NCI-H345 treated with DMSO at 0.1 percent for 48 hours (cell line): ENCODE results near the gene PSMD3.

Experiments used
- DNase-seq: peaks from one replicate; lab custom pipeline; 2025; ENCODE audit not compliant: unreplicated experiment; lab: John Stamatoyannopoulos, UW

PSMD3 gene

DNA sequence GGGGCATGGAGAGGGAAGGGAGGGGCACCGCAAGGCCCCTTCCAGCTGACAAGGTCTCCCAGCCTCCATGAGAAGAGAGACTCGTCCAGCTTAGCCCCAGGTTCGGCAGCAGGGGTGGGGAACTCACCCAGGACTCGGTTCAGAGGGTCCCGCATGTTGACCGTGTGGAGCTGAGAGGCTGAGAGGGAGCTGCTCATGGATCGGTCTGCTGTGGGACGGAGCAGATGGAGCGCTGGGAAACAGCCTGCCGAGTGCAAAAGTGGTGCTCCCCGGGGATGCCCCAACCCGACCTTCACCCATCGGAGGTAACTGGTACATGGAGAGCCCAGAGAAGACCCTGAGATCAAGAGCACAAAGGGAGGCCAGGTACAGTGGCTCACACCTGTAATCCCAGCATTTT, 39.5 kb downstream of the PSMD3 start:
- DNase-seq = no peak

DNA sequence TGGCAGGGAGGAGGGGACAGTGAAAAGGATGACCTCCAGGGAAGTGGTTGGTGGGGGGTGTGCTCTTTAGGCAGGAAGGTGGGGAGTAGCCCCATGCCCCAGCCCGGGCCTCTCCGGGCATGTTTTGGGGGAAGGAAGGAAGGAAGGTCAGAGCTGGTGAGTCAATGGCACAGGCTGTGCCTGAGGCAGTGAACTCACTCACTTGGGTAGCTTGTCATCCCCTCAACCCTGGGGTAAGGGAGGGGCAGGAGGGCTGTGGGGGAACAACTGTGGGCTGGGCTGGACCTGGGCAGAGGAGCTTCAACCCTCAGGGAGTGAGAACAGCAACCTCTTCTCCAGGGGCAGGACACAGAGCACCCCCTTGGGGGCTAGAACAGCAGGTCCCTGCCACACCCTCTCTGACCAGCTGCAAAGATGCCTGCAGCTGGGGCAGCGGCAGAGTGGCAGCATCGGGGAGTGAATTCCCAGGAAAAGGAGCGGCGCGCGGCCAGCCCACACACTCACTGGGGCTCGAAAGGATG, 40.9 kb downstream of the PSMD3 start:
- no peak for DNase-seq

DNA sequence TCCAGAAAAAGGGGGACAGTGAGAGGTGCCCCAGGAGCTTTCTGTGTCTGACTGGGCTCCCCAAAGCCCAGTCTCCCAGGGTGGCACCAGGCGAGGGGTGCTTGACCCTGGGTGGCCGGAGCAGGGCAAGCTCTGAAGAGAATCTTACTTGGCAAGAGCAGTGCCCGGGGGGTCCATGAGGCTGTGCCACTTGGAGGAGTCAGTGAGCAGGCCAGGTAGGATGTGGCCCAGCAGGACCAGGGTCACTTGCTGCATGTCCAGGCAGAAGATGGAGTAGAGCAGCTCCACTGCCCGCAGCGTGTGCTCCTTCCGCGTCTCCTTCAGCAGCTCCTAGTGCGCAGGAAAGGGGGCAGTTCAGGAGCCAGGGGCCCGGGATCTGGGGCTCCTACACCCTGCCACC, 41.9 kb downstream of the PSMD3 start:
- no peak for DNase-seq

DNA sequence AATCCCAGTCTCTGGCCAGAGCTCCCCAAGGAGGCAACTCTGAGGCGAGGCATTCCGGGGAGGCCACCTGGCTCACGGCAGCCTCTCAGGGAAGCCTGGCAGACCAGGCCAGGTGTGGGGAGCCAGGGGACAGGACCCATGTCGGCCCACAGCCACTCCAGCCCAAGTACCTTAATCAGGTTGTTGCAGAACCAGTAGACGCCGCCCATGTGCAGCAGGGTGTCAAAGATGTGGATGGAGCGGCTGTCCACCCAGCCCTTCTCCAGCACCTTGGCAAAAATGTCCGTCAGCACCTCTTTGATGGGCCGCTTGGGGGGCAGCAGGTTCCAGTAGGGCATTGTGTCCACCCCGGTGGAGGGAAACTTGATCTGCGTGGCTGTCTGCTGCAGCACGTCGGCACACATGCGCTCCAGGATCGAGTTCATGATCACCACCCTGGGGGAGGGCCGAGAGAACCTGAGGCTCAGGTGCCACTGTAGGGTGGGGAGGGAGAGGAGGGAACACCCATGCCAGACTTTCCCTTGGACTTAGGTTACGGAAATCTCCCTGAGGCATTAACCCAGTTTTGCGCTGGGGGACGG, 42.4 kb downstream of the PSMD3 start:
- DNase-seq = no peak

DNA sequence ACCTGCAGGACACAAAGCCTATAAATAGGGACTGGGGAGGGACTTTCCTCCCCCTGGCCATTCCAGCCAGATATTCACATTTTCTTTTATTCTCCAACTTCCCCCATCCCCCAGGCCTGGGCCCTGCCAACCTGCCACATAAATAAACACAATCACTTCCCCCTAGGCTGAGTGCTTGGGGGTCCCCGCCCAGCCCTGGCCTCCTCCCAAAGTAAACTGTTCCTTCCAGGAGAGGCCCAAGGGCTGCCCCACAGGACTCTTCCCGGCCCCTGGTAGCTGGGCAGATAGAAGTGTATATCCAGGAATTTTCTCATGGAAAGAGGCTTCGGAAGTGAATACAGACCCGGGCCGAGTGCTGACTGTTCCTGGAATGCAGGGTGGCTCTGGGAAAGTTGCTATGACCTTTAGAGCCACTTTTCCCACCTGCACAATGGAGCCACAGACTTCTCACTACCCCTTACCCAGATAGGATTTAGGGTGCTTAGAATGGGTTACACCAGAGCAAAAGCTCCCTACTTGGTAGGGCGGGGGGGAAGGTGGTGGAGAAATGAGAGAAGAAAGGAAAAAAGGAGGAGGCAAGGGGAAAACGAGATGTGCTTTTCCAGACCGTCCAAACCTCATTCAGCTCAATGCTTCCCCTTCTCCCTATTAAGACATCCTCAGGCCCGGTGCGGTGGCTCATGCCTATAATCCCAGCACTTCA, 43.1 kb downstream of the PSMD3 start:
- no peak for DNase-seq

DNA sequence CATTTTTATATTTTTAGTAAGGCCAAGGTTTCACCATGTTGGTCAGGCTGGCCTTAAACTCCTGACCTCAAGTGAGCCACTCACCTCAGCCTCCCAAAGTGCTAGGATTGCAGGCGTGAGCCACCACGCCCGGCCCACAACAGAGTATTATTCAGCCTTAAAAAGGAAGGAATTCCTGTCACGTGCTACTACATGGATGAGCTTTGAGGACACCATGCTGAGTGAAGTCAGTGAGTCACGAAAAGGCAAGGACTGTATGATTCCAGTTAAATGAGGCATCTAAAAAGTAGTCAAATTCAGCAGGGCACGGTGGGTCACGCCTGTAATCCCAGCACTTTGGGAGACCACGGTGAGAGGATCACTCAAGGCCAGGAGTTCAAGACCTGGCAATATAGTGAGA, 44.3 kb downstream of the PSMD3 start:
- DNase-seq = no peak

DNA sequence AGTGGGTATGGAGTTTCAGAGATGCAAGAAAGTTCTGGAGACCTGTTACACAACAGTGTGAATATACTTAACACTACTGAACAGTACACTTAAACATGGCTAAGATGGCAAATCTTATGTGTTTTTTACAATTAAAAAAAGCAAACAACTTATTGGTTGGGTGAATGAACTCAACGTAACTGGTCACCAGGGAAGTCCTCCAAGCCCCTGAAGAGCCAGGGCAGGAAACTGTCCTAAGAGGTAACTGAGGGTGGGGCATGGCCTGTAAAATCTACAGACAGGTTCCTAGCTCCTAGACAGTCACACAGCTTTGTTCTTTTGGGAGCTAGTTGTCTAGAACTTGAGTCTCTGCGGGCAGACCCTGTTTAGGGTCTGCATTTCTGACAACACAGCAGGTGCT, 45.0 kb downstream of the PSMD3 start:
- no peak for DNase-seq

DNA sequence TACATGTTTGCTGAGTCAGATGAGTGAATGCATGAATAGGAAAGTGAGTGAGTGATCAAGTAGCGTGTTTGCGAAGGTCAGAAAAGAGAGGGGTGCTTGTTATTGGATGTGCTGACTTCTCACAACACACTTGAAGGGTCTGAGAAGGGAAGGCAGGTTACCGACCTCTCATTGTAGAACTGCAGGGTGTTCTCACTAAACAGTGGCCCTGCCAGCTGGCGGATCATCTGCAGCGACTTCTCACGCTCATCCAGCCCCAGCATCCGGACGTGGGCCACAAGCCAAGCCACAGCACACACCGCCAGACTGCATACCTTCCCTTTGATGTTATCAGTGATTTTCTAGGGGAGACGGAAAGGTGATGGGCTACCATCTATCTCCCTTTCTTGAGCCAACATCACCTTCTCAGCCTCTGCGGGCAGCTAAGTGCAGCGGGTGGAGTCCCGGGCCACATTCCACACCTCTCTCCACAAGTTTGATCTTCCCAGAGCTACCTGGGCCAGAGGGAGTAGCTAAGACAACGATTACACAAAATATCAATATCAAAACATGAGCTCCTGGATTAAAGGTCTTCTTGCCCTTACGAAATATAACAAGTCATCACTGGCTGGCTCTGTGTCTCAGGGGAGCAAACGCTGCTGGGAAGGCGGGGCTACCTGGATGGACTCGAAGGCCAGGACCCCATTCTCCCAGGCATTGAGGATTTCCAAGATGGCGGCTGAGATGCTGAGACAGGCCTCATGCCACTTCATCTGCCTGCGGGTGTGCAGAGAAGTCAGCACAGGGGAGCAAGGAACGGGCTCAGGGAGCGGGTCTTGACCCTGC, 45.6 kb downstream of the PSMD3 start:
- no peak for DNase-seq

DNA sequence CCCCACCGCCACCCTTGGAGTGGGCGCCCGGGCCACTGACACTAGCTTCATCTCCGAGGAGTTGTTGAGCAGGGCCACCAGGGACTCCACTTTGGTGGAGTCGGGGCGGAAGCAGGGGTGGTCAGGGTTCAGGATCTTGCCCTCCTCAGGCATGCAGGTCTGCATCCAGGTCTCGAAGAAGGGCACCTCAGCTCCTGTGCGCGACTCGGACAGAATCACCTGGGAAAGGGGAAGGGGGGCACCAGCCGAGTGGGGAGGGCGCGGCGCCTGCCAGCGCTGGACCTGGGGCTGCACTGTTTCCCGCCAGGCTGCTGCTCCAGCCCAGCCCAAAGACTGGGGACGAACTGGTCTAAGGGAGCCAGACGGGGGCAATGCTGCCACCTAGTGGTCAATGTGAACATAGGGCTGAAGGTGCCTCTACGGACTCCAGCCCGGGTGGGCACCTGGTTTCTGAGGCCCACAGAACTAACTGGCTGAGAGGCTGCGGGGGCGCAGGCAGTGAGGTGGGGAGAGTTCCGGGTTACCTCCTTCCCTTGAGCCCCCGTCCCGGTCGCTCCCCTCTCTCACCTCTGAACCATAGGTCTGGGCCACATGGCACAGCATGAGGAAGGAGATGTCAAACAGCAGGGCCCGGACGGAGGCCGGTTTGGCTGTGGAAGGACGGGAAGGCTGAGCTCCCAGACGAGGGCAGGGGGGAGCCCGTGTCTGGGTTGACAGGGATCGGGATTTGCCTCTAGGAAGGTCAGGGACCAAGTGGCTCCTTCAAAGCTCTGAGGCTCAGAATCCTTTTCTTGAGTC, 46.4 kb downstream of the PSMD3 start:
- DNase-seq = peak; percentile 34

DNA sequence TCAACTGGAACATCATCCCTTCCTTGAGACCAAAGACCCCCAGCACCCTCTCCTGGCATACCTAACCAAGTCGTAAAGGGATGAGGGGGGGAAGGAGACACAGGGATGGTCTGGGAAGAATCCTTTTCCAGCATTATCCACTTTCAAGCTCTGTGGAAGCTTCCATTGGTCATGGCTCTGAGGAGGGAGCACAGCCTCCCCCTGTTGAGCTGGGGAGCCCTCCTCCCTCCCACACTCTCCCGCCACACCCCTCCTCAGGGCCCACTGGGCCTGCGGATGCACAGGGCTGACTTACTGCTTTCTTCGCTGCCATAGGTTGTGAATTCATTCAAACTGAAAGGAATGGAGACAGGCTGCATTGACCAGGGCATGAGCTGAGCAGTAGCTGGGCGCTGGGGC, 47.0 kb downstream of the PSMD3 start:
- no peak for DNase-seq

DNA sequence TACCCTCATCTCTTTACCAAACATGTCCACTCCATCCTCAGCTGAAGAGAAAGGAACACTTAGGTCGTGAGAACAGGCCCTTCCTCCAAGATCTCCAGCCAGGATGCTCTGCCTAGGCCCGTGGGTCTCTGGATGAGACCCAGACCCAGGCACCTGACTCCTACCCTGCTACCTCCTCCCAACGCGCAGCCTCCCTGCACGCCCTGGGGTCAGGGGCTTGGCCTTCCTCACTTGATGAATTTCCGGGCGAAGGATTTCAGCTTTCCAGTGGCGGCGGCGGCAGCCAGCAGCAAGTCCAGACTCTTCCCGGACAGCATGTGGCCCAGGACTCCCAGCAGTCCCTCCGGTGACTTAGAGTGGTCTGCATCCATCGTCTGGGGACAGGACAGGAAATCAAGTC, 48.0 kb downstream of the PSMD3 start:
- no peak for DNase-seq

DNA sequence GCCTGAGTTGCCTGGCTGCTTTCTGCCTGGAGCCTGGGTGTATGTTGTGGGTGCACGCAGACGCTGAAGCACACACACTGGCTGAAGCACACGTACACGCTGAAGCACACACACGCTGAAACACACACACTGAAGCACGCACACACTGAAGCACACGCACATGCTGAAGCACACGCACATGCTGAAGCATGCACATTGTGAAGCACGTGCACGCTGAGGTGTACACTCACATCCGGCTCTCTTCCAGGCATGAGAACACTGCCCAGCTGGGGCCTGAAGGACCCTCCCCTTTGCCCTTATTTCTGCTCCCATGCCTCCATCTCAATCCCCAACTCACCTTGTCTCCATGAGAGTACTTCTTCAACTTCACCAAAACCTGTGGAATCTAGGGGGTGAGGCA, 51.1 kb downstream of the PSMD3 start:
- no peak for DNase-seq

DNA sequence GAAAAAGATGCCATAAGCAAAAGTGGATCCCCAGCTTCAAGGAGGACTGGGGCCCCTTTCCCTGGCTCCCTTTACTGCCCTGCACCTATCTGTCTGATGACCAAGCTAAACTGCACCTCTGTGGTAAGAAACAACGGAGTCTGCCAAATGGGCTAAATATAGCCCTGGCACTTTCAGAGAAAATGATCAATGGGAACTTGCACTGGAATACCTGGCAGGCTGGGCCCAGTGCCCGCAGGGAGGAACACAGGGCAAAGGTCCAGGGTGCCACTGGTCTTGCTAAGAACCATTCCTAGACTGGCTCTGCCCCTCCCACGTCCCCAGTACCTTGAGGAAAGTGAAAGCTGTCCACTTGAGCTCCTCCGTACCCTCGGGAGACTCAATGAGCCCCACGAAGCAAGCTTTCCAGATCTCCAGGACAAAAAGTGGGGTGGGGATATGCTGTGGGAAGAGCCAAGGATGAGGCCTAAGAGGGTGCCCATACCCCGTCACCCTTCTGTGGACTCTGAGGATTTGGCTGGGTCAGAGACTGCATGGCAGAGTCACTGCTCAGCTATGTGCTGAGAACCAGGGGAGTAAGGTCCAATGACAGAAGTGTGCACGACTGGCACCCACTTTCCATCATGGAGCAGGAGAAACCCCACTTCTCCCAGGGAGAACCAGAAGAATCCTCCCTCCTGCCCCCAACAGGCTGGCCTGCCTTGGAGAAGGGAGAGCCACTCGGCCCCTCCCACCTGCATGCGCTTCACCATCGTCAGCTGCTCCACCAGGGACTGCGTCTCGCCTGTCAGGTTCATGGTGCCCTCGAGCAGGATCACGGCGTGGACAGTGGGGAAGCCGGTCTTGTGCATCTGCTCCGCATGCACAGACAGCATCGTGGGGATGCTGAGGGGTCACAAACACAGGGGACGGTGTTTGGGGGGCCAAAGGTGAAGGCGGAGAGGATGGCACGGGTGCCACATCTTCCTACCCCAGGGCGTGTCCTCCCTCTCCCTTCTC, 52.0 kb downstream of the PSMD3 start:
- DNase-seq = no peak

DNA sequence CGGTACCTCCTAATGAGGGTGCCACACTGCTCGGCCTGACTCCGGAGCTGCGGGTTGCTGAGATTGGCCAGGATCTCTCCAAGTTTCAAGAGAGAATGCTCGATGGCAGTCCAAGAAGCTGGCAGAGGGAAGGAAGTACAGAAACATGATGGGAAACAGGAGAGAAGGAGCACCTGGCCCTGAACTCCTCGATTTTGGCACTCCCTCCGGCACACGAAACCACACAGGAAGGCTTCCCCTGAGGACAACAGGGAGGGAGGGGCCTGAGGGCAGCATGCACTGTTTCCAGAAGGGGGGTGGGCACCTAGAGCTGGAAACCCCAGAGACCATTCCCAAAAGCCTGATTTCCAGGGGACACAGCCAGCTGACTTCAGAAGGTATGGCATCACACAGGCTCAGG, 52.7 kb downstream of the PSMD3 start:
- DNase-seq = no peak

DNA sequence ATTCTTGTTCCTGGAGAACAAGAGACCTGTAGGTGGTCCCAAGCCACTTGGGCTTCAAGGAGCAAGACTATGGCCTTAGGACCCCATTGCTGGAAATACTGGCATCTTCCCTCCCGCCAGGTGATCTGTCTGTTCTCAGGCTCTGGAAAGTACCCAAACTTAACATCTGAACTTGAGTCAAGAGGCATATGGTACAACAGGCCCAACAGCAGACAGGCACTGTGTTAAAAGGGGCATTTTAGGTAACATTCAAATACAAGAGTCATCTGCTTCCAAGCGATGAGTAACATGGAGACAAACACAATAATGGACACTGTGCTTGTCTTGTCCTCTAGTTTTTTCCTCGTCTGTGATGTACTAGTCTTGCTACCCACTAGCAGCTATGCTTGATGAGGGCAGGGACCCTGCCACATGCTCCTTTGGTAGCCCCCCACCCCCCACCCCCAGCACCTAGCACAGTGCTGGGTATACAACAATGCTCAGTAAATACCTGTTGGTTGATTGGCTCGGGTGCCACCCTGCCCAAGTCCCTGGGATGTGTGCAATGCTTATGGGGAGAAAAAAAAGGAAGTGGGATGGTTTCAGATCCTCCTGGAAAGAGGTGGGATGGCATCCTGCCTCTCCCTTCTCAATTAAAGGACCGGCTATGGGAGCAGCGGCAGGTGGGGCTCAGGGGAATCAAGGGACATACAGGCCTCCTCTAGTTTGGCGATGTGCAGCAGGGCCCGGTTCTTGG, 54.0 kb downstream of the PSMD3 start:
- no peak for DNase-seq

DNA sequence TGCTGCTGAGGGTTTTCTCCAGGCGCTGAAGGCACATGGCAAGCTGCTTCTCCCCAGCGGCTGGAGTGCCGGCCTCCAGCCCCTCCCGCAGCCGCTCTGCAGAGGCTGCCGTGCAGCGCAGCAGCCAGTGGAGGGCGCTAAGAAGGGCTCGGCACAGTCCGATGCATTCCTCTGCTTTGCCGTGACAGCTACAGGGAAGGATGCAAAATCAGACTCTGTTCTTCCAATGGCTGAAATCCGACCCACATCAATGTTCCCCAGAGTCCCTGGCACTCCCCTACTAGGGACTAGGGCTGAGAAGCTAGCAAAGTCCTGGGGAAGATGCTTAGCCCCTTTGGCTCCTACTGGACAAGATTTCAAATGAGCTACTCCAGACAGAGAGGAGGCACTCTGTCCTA, 54.6 kb downstream of the PSMD3 start:
- DNase-seq = no peak

DNA sequence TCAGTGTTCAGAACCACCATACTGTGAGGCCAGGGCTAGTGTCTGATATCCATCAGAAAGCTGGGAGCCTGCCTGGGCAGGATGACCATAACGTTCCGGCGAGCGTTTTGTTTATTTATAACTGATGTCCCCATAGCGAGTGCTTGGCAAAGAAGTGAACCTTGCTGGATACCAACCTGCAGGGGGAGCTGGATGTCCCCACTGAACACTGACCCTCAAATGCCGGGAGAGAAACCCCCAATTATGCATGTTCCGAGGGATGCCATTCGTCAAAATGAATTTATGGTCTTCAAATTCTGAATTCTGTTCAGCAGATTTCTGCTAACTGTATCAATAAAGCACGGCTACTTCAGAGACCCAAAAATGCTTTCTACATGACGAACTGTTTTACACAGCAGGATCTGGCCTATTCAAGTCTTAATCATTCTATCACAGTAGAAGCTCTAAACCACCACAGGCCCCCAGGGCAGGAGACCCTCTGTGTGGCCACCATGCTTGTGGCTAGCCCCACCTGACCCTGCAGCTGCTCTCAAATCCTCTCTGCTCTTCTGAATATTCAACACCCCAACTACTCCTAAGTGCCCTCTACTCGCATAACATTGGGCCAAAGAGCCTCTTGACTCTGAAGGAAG, 58.4 kb downstream of the PSMD3 start:
- DNase-seq = no peak

DNA sequence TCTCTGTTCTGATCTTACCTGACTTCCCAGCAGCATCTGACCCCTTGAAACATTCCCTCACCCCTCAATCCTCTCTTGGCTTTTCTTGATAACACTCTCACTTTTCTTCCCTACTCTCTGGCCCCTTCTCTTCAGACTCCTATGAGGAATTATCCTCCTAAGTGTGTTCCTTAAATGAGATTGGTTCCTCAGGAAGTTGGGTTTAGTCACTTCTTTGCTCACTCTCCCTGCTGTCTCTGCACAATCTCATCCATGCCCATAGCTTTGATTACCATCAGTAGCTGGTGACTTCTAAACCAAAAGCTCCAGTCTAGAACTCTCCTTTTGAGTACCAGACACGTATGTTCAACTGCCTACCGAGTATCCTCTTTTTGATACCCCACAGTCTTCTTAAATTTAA, 60.6 kb downstream of the PSMD3 start:
- DNase-seq = no peak
